Activated CD4-positive, alpha-beta memory T cell treated with anti-CD3 and anti-CD28 coated beads for 36 hours (primary cell): ENCODE results near the gene HLA-DMB. TPM values are rescaled to one million over a fixed set of nuclear protein-coding genes. Genes with fewer than 3 reads are reported as not detected.
A peak's percentile ranks its signal among the peaks of the same experiment; 100 is the strongest.

Experiments
- CTCF ChIA-PET: fragments of 350-600 bp; sonication (Branson Sonifier 250); formaldehyde crosslinking; loops from one replicate; lab custom pipeline; 2021; ENCODE audit warnings: antibody characterized with exemption, inconsistent platforms; lab: Charles Lee
- POLR2A ChIA-PET: fragments of 350-600 bp; sonication (Branson Sonifier 250); formaldehyde crosslinking; loops from one replicate; lab custom pipeline; 2021; ENCODE audit warnings: antibody characterized with exemption; lab: Charles Lee
- DNase-seq: peaks from one replicate; pipeline ENCODE4 v3.0.0-alpha.2; 2020
- H3K27ac Mint-ChIP-seq: one replicate; pipeline ENCODE4 v1.8.0; 2021; ENCODE audit warnings: mixed read lengths
- H3K27me3 Mint-ChIP-seq: one replicate; pipeline ENCODE4 v1.8.0; 2021; ENCODE audit warnings: mixed read lengths
- H3K36me3 Mint-ChIP-seq: one replicate; pipeline ENCODE4 v1.8.0; 2021; ENCODE audit warnings: mixed read lengths
- H3K4me1 Mint-ChIP-seq: one replicate; pipeline ENCODE4 v1.8.0; 2021; ENCODE audit warnings: low read depth, mixed read lengths
- H3K4me3 Mint-ChIP-seq: one replicate; pipeline ENCODE4 v1.8.0; 2021; ENCODE audit warnings: mild to moderate bottlenecking, mixed read lengths
- H3K9me3 Mint-ChIP-seq: one replicate; pipeline ENCODE4 v1.8.0; 2021; ENCODE audit warnings: mixed read lengths
- intact Hi-C: fragments of 100-400 bp; cut with micrococcal nuclease; formaldehyde crosslinking; loops from one replicate; pipeline ENCODE4 v1.15.1; 2023
- total RNA-seq, 2 experiments: library from RNA; stranded (reverse); gene quantifications; one replicate each; pipeline ENCODE4 v1.2.3, GENCODE V29; 2021

Gene HLA-DMB
- total RNA-seq, 2 experiments from 2014 or later = 1.6 to 1.9 TPM

DNA sequence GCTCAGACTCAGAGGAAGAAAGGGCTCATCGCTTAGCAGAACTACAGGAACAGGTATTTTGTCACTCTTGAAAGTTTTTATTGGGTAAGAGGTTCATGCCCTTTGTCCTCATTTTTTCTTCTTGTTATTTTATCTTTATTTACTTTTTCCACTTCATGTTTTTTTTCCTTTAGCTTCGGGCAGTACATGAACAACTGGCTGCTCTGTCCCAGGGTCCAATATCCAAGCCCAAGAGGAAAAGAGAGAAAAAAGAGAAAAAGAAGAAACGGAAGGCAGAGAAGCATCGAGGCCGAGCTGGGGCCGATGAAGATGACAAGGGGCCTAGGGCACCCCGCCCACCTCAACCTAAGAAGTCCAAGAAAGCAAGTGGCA lies 37.1 kb upstream of the HLA-DMB start:
- no peak for DNase-seq
- no peaks in the 10 kb centered on the region for H3K9me3 Mint-ChIP-seq
- POLR2A ChIA-PET = interaction anchor here (0.5 to 1.5 kb wide), 3 partner anchors 9 to 309 kb away, joined by 3 to 4 read pairs (median 3); partner anchors contain the start of gene BRD2
- peak overlapping the region; percentile 80 for H3K27ac Mint-ChIP-seq
- peaks cover 46% of the 10 kb centered on the region for H3K4me1 Mint-ChIP-seq
- CTCF ChIA-PET = interaction anchor here (0.9 to 16.8 kb wide), 5 partner anchors 25 to 140 kb away, joined by 3 to 250 read pairs (median 11); partner anchors contain the start of genes HLA-DMA and TAP2
- no peak overlapping the region for H3K4me3 Mint-ChIP-seq
- H3K36me3 Mint-ChIP-seq = peaks cover 84% of the 10 kb centered on the region
- no peaks in the 10 kb centered on the region for H3K27me3 Mint-ChIP-seq
- intact Hi-C loops = loop anchor here (10.0 kb wide), 1 partner anchor 1003 kb away; the partner anchor contains the start of gene DXO

DNA sequence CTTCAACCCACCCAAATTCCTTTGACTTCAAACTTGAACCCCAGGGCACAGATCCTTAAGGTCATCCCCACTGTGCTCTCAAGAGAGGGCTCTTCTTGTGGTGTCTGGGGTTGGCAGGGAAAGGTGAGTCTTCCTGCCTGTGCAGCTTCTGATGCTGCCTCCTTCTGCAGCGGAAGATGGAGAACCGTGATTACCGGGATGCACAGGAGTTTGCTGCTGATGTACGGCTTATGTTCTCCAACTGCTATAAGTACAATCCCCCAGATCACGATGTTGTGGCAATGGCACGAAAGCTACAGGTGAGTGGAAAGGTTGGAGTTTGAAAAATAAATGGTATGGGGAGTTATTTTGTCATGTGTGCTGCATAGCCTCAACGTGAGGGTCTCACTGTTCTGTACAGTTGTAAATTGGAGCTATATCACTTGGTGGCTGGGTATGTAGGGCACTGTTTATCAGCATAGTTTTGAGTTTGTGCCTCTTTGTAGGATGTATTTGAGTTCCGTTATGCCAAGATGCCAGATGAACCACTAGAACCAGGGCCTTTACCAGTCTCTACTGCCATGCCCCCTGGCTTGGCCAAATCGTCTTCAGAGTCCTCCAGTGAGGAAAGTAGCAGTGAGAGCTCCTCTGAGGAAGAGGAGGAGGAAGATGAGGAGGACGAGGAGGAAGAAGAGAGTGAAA lies 36.6 kb upstream of the HLA-DMB start:
- H3K4me1 Mint-ChIP-seq = peaks cover 46% of the 10 kb centered on the region
- CTCF ChIA-PET = interaction anchor here (0.9 to 16.8 kb wide), 6 partner anchors 7 to 139 kb away, joined by 3 to 267 read pairs (median 12); partner anchors contain the start of genes HLA-DMA and TAP2
- no peak for DNase-seq
- intact Hi-C loops = loop anchor here (10.0 kb wide), 1 partner anchor 1003 kb away; the partner anchor contains the start of gene DXO
- H3K36me3 Mint-ChIP-seq = peaks cover 90% of the 10 kb centered on the region
- H3K4me3 Mint-ChIP-seq = peak overlapping the region; percentile 1
- H3K9me3 Mint-ChIP-seq = no peaks in the 10 kb centered on the region
- peak overlapping the region; percentile 80 for H3K27ac Mint-ChIP-seq
- no peaks in the 10 kb centered on the region for H3K27me3 Mint-ChIP-seq
- POLR2A ChIA-PET = interaction anchor here (0.5 to 1.5 kb wide), 5 partner anchors 9 to 309 kb away, joined by 3 to 4 read pairs (median 3); partner anchors contain the start of genes BRD2 and TAP2

DNA sequence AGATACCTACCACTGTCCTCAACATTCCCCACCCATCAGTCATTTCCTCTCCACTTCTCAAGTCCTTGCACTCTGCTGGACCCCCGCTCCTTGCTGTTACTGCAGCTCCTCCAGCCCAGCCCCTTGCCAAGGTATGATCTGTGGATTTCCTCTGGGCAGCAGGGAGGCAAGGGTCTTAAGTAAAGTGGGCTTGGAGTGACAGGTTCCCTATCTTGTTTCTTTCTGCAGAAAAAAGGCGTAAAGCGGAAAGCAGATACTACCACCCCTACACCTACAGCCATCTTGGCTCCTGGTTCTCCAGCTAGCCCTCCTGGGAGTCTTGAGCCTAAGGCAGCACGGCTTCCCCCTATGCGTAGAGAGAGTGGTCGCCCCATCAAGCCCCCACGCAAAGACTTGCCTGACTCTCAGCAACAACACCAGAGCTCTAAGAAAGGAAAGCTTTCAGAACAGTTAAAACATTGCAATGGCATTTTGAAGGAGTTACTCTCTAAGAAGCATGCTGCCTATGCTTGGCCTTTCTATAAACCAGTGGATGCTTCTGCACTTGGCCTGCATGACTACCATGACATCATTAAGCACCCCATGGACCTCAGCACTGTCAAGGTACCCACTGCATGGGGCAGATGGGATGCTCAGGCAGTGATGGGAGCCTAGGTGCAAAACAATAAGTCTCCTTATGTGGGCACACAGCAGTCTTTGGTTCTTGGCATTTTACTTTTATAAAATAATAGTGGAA lies 35.7 kb upstream of the HLA-DMB start:
- ChIA-PET CTCF (interaction anchor here (0.9 to 16.8 kb wide), 7 partner anchors 8 to 138 kb away, joined by 3 to 267 read pairs (median 11); partner anchors contain the start of genes HLA-DMA and TAP2), POLR2A (interaction anchor here (0.7 to 10.4 kb wide), 5 partner anchors 5 to 138 kb away, joined by 3 to 133 read pairs (median 4); partner anchors contain the start of genes PSMB8 and TAP2)
- DNase-seq = no peak
- Mint-ChIP-seq H3K4me1 (peaks cover 46% of the 10 kb centered on the region), H3K4me3 (peak overlapping the region; percentile 98), H3K9me3 (no peaks in the 10 kb centered on the region), H3K27me3 (no peaks in the 10 kb centered on the region), H3K27ac (peak overlapping the region; percentile 70), H3K36me3 (peaks cover 94% of the 10 kb centered on the region)
- intact Hi-C loops = loop anchor here (10.0 kb wide), 1 partner anchor 1002 kb away; the partner anchor contains the start of gene DXO

DNA sequence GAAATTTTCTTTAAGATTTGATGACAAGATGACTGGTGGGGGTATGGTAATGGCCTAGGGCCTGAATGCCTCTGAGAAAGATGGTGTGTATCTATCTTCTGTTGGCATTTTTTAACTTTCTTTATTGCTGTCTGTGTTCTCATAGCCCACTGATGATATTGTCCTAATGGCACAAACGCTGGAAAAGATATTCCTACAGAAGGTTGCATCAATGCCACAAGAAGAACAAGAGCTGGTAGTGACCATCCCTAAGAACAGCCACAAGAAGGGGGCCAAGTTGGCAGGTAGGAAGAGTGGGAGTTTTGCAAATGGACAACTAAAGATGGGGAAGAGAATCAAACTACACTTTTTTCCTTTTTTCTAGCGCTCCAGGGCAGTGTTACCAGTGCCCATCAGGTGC lies 35.1 kb upstream of the HLA-DMB start:
- Mint-ChIP-seq H3K27me3 (no peaks in the 10 kb centered on the region), H3K27ac (peak overlapping the region; percentile 70), H3K36me3 (peaks cover 98% of the 10 kb centered on the region), H3K9me3 (no peaks in the 10 kb centered on the region), H3K4me1 (peaks cover 46% of the 10 kb centered on the region), H3K4me3 (peak overlapping the region; percentile 98)
- ChIA-PET POLR2A (interaction anchor here (1.4 to 10.4 kb wide), 4 partner anchors 6 to 138 kb away, joined by 3 to 133 read pairs (median 64); partner anchors contain the start of genes PSMB8 and TAP2), CTCF (interaction anchor here (0.9 to 16.8 kb wide), 6 partner anchors 8 to 138 kb away, joined by 3 to 267 read pairs (median 12); partner anchors contain the start of genes HLA-DMA and TAP2)
- intact Hi-C loops = loop anchor here (10.0 kb wide), 1 partner anchor 1001 kb away; the partner anchor contains the start of gene DXO
- DNase-seq = no peak

DNA sequence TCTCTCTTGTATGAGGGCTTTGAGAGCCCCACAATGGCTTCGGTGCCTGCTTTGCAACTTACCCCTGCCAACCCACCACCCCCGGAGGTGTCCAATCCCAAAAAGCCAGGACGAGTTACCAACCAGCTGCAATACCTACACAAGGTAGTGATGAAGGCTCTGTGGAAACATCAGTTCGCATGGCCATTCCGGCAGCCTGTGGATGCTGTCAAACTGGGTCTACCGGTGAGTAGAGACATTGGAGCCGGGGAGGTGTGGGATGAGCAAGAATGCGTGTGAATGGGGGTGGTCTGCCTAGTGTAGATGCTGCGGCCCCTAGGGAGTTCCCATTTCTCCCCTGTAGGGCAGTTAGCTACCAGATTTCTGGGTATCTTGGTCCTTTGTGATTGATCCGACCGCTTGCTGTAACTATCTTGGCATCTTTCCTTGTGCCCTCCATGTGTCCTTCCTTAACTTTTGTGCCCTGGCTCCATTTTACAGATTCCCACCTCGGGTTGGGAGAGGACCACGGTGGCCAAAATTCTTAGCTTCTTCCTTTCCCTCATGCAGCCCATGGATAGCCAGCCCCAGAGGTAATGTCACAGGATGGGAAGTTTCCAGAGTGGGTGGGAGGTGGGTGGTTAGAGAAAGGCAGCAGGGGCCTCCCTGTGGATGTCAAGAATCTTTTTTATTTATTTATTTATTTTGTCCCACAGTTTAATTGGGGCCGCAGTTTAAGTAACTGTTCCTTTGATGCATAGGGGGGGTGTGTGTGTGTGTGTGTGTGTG lies 33.9 kb upstream of the HLA-DMB start:
- H3K27me3 Mint-ChIP-seq = no peaks in the 10 kb centered on the region
- no peak for DNase-seq
- H3K4me3 Mint-ChIP-seq = peak overlapping the region; percentile 98
- H3K9me3 Mint-ChIP-seq = no peaks in the 10 kb centered on the region
- H3K27ac Mint-ChIP-seq = peak overlapping the region; percentile 70
- ChIA-PET CTCF (interaction anchor here (1.1 to 16.8 kb wide), 8 partner anchors 9 to 136 kb away, joined by 5 to 267 read pairs (median 10); partner anchors contain the start of genes HLA-DMA and TAP2), POLR2A (interaction anchor here (1.0 to 10.4 kb wide), 8 partner anchors 7 to 131 kb away, joined by 4 to 133 read pairs (median 64); partner anchors contain the start of genes HLA-DMA, HLA-DMB, PSMB8 and PSMB9)
- H3K36me3 Mint-ChIP-seq = peaks cover 95% of the 10 kb centered on the region
- intact Hi-C loops = loop anchor here (5.0 to 10.0 kb wide), 3 partner anchors 298 to 1000 kb away; partner anchors contain the start of genes AGPAT1, DXO, RNF5 and RPS18
- peaks cover 42% of the 10 kb centered on the region for H3K4me1 Mint-ChIP-seq

DNA sequence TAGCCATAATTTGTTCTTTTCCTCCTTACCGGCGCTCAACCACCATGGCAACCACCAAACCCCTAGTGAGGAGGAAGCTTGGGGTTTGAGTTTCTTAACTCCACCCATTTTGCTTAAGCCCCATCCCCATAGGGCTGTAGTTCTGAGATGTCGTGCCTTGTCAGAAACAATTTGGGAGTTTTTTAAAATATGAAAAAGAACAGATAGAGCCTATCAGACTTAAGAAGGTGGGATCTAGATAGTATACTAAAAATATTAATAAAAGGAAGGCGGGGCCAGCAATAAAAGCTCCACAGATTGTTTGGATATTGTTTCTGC lies 33.1 kb upstream of the HLA-DMB start:
- peaks cover 39% of the 10 kb centered on the region for H3K4me1 Mint-ChIP-seq
- CTCF ChIA-PET = interaction anchor here (1.1 to 16.8 kb wide), 9 partner anchors 8 to 136 kb away, joined by 5 to 267 read pairs (median 11); partner anchors contain the start of genes HLA-DMA, PSMB9, TAP1 and TAP2
- no peaks in the 10 kb centered on the region for H3K9me3 Mint-ChIP-seq
- H3K27me3 Mint-ChIP-seq = no peaks in the 10 kb centered on the region
- POLR2A ChIA-PET = interaction anchor here (1.0 to 10.4 kb wide), 9 partner anchors 8 to 130 kb away, joined by 4 to 133 read pairs (median 59); partner anchors contain the start of genes HLA-DMA, HLA-DMB, PSMB8 and PSMB9
- DNase-seq = peak; percentile 43
- peak overlapping the region; percentile 99 for H3K27ac Mint-ChIP-seq
- intact Hi-C loops = loop anchor here (5.0 to 10.0 kb wide), 3 partner anchors 298 to 999 kb away; partner anchors contain the start of genes AGPAT1, DXO, RNF5 and RPS18
- H3K36me3 Mint-ChIP-seq = peaks cover 93% of the 10 kb centered on the region
- peak overlapping the region; percentile 98 for H3K4me3 Mint-ChIP-seq

DNA sequence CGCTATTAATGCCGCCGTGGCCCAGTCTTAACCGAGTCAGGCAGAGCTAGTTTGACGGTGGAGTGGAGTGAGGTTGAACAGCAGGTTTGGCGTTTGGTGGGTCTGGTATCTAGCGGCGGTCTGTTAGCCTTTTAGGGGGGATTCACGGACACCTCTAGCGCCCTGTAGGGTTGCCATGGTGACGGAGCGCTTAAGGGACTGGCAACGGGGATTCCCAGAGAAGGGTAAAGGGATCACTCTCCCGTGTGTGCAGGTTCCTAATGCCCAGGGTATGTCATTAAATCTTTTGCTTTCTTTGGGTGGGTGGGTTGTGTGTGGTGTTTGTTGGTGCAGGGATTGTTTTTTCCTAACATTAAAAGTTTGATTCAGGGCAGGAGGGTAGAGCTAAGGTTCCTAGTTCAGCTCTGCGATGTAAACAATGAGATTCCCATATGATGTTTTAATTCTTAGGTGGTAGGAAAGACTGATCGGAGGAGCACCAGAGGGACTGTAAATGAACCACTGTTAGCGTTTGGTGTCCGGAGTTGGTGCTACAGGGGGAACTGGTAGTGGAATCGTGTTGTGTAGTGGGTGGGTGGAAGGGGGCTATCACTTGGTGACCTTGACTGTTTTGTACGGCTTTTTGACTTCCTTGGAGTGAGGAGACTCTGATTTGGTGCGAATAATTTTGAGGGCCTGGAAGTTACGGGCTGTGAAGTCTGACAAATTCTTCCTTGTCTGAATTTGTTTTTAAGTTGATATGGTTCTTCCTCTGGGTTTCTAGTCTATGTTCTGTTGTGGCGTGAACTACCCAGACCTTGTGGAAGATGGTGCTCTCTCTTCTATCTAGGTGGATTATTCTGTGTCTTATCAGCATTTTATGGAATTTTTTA lies 32.6 kb upstream of the HLA-DMB start:
- intact Hi-C loops = loop anchor here (5.0 to 10.0 kb wide), 3 partner anchors 299 to 999 kb away; partner anchors contain the start of genes AGPAT1, DXO, RNF5 and RPS18
- H3K36me3 Mint-ChIP-seq = peaks cover 88% of the 10 kb centered on the region

DNA sequence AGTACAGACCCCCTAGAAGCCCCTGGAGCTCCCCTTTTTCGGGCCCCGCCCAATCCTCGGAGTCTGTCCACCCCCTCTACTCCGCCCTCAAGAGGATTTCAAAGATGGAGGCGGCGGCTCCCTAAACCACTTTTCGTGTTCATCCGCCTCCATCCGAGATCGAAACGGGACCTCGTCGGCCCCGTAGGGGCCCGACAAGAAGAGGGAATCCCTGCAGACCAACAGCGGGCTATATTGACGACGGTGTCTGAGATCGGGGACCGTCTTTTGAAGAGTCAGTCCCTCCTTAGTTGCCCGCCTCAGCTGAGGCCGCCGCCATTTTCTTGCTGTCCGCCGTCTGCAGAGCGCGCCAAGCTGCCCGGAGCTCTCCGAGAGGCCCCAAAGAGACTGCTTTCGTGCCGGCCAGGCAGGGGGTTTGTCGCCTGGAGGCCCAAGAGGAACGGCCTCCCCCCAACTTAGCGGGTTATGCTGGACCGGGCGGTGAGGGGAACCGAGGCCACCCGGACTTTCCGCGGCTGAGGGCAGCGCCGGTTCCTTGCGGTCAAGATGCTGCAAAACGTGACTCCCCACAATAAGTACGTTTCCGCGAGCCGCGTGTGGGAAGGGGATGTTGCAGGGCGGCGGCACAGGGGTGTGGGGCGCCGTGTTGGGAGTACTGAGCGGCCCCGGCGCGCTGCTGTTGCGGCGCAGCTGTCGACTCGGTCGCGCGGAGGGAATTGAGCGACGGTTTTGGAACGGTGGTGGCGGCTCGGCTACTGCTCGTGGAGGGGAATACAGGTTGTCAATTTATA lies 31.7 kb upstream of the HLA-DMB start:
- Mint-ChIP-seq H3K4me3 (peak overlapping the region; percentile 98), H3K27me3 (no peaks in the 10 kb centered on the region), H3K4me1 (peaks cover 27% of the 10 kb centered on the region), H3K27ac (peak overlapping the region; percentile 99), H3K9me3 (no peaks in the 10 kb centered on the region), H3K36me3 (peaks cover 82% of the 10 kb centered on the region)
- ChIA-PET CTCF (interaction anchor here (0.7 to 16.8 kb wide), 14 partner anchors 12 to 134 kb away, joined by 3 to 267 read pairs (median 10); partner anchors contain the start of genes HLA-DMA, HLA-DMB, PSMB9 and TAP1), POLR2A (interaction anchor here (0.7 to 10.4 kb wide), 38 partner anchors 9 to 446 kb away, joined by 3 to 133 read pairs (median 6); partner anchors contain the start of genes B3GALT4, HLA-DMA, HLA-DMB and HSD17B8)
- DNase-seq = peak; percentile 61
- intact Hi-C loops = loop anchor here (5.0 to 10.0 kb wide), 3 partner anchors 300 to 998 kb away; partner anchors contain the start of genes AGPAT1, DXO, RNF5 and RPS18

More for the DNA sequence above, 32.6 kb upstream of the HLA-DMB start:
- Mint-ChIP-seq H3K27ac (peak overlapping the region; percentile 99), H3K4me1 (peaks cover 36% of the 10 kb centered on the region), H3K27me3 (no peaks in the 10 kb centered on the region), H3K9me3 (no peaks in the 10 kb centered on the region), H3K4me3 (peak overlapping the region; percentile 98)
- ChIA-PET POLR2A (interaction anchor here (1.3 to 10.4 kb wide), 18 partner anchors 8 to 303 kb away, joined by 3 to 133 read pairs (median 18); partner anchors contain the start of genes B3GALT4, HLA-DMA, HLA-DMB and PSMB8), CTCF (interaction anchor here (0.7 to 16.8 kb wide), 11 partner anchors 7 to 129 kb away, joined by 3 to 267 read pairs (median 9); partner anchors contain the start of genes HLA-DMA, PSMB9 and TAP1)
- peak; percentile 53 for DNase-seq
